MM.1S (cell line): ENCODE results near the gene C9.
"Not testable (repeated sequence)": the region's sequence is repeated elsewhere in the genome, so short reads cannot be mapped to it uniquely, and the experiment has no call there.

Source experiments
- CTCF ChIP-seq: fragments of 300-600 bp; sonication (generic); IDR thresholded peaks from 2 replicates; pipeline ENCODE4 v1.5.1; 2016; ENCODE audit warnings: antibody characterized with exemption, low read length, mixed read lengths
- EZH2 ChIP-seq: fragments of 300-600 bp; sonication (generic); optimal IDR thresholded peaks from 2 replicates; pipeline ENCODE3; 2017; ENCODE audit warnings: low read depth, mild to moderate bottlenecking, antibody characterized with exemption, low read length, mixed read lengths
- EZH2phosphoT487 ChIP-seq: fragments of 300-600 bp; sonication (generic); IDR thresholded peaks from 2 replicates; pipeline ENCODE4 v1.6.1; 2018; ENCODE audit warnings: antibody characterized with exemption, low read length

GRCh38 chr5:39316464-39316863, 47.8 kb downstream of the C9 start:
- not testable (repeated sequence) for TF ChIP-seq EZH2, CTCF, EZH2phosphoT487
